NK-92 treated with Interleukin-12 subunit alpha and Interleukin-12 subunit beta, amount 100 ng/mL, for 24 hours (cell line): ENCODE results near the gene SRRM5.
"Not testable (repeated sequence)": the region's sequence is repeated elsewhere in the genome, so short reads cannot be mapped to it uniquely, and the experiment has no call there.

Experiments
- DNase-seq: peaks from one replicate; lab custom pipeline; 2025; lab: John Stamatoyannopoulos, UW

Gene SRRM5

DNA sequence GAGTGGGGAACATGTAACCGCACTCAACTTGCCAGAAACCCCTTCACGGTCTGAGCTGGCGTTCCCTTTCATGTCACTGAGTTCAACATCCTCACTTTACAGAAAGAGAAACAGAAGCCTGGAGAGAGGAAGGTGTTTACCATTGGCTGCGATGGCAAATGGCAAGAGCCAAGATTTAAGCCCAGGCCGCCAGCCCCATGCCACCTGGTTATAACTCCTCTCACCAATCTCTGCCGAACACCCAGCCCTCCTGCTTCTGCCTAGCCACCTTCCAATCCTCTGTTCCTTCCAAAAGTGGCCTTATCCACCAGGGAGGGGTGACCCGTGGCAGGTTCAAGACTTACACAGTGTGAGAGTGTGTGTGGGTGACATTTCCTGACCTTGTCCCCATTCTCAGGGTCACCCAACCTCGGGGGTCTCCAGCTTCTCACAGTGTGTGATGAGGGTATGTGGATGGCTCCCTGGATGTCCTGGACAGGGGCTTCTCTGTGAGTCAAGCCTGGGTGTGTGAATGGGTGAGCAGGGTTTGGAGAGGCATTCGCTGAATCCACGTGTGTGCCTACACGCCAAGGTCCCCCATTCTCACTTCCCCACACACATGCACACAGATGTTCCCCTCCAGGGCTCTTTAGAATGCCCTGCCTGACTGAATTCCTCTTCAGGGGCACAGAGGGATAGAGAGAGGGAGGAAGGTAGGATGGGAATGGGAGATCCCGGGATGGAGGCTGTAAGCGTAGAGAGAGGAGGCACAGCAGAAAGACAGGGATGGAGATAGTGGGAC lies 26.5 kb downstream of the SRRM5 start:
- DNase-seq: no peak

DNA sequence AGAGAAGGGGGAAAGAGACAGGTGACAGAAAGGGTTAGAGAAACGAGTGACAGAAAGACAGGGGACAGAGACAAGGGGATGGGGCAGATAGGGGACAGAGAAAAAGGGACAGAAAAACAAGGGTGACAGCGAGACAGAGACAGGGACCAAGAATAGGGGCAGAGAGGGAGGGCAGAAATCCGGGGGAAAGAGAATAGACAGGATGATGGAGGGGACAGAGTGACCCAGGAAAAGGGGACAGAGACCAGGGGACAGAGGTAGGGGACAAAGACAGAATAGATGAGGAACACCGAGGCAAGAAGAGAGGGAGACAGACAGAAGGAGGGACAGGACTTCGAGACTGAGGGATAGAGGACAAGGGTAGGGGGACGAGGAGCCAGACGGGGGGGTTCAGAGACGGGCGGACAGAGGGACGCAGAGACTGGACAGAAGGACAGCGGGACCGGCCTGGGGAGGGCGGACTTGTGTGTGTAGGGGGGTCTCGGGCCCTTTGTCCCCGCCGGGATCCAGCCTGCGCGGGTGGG lies 27.2 kb downstream of the SRRM5 start:
- DNase-seq: no peak

DNA sequence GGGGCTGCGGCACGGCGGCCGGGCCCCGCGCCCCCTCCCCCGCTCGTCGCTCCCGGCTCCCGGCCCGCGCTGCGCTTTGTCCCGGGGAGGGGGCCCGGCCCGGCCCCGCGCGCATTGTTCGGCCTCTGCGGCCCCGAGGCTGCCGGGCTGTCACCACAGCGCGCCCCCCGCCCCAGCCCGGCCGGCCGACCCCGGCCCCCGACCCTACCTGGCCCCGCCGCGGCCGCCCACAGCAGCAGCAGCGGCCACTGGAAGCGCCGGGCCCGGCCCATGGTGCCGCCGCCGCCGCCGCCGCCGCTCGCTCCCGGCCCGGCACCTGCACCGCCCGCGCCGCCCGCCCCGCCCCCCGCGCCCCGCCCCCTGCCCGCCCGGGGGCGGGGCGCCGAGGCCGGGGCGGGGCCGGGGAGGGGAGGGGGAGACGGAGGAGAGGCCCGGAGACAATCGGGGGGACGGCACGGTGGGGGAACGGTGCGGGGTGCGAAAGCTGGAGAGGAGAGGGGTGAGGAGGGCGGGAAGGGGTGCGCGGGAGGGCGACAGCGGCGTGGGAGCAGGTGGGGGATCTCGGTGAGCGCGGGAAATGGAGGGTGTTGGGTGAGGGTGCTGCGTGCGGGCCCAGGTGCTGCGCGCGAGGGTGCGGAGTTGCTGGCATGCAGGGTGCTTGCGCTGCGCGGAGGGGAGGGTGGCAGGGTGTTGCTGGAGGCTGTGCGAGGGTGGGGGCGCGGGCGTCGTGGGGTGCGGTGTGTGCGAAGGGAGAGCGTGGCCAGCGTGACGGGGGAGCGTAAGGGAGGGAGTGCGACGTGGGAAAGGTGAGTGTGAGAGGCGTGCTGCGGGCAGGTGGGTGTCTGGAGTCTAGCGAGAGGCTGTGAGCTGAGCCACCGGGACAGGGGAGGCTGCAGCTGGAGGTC lies 27.9 kb downstream of the SRRM5 start, which contains the start of gene CADM4:
Gene CADM4 (minus strand): TSS at position 332 of the 905 bp plus-strand sequence. CDS start 60 bp downstream, at position 272.
- no peak for DNase-seq

DNA sequence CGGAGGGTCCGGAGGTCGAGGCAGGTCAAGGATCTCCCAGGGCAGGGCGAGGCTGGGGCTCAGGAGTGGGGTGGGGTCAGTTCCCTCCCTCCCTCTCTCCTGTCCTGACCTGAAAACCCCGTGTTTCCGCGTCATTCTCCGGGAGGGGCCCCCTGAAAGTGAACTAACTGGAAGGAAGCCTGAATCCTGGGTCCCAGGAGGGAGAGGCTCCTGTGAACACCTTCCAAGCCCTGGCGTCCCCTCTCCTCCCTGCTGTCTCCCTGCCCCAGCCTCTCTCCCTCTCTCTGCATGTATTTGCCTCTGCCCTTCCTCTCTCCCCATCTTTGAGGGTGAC lies 28.5 kb downstream of the SRRM5 start:
- DNase-seq: no peak

DNA sequence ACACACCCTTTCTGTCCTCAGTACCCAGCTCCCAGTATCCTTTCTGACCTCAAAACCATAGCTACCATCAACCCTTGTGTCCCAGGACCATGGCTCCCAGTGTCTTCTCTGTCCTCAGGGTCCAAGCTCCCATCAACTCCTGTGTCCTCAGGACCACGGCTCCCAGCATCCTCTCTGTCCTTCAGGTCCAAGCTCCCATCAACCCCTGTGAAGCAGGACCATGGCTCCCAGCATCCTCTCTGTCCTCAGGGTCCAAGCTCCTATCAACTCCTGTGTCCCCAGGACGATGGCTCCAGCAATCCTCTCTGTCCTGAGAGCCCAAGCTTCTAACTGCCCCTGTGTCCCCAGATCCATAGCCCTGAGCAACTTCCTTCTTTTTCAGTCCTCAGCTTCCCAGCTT lies 29.4 kb downstream of the SRRM5 start:
- DNase-seq: no peak

DNA sequence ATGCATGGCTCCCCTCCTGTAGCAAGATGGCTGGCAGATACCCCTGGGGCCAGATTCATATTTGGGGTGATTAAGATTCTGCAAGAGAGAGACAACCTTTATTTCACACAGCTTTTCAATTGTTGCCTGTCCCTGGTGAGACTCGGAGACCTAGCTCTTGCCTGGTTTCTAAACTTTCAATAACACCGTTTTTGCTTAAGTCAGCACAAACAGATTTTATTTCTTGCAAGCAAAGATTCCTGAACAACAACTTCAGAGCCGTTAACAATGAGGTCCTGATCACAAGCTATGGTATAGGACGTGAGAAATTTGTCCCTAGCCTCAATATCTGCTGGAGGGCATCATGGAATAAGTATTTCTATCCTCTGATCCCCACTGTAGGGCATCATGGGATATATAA lies 30.6 kb downstream of the SRRM5 start:
- no peak for DNase-seq

DNA sequence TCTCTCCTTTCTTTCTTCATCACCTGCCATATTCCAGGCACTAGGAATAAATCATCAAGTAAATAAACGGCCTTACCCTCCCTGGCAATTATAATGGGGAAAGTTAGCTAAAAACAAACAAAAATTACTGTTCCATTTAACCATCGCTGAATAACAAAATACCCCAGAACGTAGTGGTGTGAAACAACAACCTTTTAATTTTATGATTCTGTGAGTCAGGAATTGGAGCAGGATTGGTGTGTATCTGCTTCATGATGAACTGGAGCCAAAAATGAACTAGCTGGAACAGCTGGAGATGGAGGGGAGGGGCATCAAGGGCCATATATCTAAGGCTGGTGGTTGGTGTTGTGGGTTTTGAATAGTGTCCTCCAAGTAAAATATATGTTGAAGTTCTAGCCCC lies 31.4 kb downstream of the SRRM5 start:
- no peak for DNase-seq

DNA sequence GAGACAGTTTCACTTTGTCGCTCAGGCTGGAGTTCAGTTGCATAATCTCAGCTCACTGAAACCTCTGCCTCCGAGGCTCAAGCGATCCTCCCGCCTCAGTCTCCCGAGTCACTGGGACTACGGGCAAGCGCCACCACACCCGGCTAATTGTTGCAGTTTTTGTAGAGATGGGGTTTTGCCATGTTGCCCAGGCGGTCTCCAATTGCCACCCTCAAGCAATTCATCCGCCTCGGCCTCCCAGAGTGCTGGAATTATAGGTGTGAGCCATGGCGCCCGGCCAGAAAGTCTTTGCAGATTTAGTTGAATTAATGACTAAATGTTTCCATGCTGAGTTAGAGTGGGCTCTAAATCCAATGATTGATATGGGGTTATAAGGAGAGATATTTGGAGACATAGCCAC lies 32.3 kb downstream of the SRRM5 start:
- no peak for DNase-seq

DNA sequence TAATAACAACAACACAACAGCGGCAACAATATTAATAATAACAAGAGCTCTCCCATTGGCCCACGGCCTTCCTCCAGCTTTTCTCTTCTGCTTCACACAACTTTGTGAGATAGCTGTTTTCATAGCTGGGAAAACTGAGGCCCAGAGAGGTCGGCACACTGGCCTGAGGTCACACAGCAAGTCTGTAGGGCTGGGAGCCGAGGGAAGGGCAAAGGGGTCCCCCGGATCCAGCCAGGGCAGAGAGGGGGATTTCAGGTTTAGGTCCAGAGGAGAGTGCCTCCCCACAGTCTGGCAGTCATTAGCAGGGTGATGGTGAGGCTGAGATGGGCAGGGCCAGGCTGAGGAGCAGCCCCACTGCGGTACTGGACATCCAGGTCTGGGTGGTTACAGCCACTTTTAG lies 36.7 kb downstream of the SRRM5 start:
- DNase-seq: no peak

DNA sequence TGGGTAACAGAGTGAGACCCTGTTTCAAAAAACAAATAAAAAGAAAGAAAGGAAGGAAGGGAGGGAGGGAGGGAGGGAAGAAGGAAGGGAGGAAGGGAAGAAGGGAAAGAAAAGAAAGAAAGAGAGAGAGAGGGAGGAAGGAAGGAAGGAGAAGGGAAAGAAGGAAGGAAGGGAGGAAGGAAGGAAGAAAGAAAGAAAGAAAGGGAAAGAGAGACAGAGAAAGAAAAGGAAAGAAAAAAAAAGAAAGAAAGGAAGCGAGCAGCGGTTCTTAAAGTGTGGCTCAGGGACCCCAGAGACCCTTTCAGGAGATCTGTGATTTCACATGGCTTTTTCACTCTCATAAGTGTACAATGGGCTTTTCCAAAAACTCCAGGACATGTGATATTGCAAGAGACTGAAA lies 37.6 kb downstream of the SRRM5 start:
- DNase-seq: no peak

DNA sequence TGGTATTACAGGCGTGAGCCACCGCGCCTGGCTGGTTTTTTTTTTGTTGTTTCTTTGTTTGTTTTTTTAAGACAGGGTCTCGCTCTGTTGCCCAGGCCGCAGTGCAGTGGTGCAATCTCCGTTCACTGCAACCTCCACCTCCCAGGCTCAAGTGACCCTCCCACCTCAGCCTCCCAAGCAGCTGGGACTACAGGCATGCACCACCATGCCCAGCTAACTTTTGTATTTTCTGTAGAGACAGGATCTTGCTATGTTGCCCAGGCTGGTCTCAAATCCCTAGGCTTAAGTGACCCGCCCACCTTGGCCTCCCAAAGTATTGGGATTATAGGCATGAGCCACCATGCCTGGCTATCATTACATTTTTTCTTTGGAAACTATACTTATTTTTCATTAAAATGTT lies 38.4 kb downstream of the SRRM5 start:
- DNase-seq: not testable (repeated sequence)

DNA sequence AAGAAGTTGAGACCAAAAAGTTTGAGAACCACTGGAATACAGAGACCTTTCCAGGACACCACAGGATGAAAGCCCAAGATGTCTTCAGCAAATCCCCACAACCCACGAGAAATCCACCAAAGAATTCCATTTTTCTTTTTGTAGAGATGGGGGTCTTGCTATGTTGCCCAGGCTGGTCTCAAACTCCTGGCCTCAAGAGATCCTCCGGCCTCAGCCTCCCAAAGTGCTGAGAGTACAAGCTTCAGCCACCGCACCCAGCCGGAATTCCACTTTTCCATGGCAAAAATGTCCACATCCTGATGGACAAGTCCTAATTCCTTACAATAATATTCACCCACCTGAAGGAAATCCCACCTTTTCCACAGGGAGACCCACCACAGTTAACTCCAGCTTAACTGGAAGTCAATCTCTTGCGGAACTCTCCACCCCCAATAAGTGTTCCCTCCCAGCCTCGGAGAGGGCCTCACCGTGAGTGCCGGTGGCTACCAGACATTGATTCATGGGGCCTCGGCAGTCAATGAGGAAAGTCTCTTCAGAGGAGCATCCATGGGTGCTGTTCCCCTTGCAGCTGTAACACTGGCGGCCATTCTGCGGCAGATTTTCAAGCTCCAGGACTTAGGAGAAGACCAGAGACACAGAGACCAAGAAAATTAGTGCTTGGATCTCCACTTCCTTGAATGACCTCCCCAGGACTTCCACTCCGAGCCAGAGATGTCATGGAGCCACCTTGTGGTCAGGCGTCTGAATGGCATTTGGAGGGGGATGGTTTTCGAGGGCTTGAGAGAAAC lies 40.1 kb downstream of the SRRM5 start:
- DNase-seq: peak; percentile 40

DNA sequence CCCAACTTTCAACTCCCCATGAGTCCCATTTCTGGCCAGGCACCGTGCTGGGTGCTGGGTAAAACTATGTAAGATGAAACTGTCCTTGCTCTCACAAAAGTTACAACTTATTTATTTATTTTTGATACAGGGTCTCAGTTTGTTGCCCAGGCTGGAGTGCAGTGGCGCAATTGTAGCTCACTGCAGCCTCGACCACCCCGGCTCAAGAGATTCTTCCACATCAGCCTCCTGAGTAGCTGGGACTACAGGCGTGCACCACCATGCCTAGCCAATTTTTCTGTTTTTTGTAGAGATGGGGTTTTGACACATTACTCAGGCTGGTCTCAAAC lies 40.6 kb downstream of the SRRM5 start:
- DNase-seq: no peak

DNA sequence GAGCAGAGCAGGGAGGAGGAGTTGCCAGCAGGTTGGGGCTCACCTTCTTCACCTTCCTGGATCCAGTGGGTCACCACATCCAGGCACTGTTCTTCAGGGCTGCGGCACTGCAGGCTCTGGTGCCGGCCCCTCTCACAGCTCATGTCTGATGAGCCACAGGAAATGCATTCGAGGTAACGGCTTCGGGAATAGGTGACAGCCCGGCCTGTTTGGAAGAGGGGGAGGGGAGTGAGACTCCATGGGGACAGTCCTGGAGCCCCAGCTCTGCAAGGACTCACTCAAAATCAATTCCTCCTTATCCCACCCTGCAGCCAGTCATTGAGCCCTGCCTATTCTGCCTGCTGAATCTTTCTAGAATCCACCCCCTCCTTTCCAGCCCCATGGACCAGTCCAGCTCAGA lies 44.5 kb downstream of the SRRM5 start:
- DNase-seq: no peak

DNA sequence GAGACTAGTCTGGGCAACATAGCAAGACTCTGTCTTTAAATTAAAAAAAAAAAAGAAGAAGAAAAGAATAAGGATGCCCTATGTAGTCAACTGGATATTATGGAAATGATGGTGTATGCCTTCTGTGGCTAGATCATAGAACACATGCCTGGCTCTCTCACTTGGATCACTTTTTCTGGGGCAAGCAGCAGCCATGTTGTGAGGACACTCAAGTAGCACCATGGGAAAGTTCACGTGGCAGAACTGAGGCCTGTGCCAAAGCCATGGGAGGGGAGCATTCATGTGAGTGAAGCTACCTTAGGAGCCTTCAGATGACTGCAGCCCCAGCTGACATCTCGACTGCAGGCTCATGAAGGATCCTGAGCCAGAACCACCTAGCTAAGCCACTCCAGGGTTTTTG lies 46.1 kb downstream of the SRRM5 start:
- DNase-seq: no peak

DNA sequence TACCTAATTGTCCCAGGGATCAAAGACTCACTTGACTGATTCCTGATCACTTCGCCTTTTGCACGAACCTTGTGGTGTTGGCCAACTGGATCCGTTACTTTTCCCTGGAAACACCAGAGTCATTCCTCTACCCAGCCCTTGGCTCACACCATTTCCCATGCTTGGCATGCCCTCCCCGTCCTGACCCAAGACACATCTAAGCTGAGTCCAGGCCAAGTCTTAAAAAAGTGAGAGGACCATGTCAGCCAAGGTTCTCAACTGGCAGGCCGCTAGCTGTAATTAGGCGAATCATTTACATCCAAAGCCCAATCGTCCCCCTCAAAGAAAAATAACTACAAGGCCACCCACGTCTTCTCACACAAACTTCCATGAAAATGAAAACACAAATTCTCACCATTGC lies 46.6 kb downstream of the SRRM5 start:
- no peak for DNase-seq

DNA sequence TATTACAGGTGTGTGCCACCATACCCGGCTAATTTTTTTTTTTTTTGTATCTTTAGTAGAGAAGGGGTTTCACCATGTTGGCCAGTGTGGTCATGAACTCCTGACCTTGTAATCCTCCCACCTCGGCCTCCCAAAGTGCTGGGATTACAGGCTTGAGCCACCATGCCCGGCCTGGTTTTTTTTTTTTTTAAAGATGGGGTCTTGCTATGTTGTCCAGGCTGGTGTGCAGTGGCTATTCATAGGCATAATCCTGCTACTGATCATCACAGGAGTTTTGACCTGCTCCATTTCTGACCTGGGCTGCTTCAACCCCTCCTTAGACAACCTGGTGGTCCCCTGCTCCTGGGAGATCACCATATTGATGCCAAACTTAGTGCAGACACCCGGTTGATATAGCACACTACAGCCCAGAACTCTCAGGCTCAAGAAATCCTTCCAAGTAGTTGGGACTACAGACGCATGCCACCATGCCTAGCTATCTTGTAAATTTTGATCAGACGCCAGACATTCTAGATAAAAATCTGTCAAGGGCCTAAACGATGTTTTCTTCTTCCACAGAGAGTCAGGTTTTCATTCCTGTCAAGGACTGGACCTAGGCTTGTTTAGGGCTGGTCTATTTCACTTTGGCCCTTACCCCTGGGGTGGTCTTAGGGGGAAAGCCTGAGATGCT lies 48.5 kb downstream of the SRRM5 start:
- no peak for DNase-seq

DNA sequence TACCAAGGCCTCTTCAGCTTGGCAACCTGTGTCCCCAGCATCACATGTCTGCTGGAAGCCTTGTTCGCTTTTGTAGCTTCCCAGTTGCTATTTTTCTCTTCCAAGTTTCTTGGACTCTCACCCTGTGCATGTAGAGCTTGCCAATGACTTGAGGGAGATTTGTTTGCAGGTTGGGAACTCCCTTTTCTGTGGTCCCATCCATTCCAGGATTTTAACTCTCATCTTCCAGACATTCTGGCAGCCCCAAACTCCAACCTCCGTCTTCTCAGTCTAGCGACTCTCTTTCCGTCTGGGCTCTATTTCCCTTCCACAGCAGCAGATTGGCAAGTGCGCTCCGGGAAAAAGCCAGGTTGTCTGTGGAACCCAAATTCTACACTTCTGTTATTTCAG lies 49.1 kb downstream of the SRRM5 start:
- no peak for DNase-seq

DNA sequence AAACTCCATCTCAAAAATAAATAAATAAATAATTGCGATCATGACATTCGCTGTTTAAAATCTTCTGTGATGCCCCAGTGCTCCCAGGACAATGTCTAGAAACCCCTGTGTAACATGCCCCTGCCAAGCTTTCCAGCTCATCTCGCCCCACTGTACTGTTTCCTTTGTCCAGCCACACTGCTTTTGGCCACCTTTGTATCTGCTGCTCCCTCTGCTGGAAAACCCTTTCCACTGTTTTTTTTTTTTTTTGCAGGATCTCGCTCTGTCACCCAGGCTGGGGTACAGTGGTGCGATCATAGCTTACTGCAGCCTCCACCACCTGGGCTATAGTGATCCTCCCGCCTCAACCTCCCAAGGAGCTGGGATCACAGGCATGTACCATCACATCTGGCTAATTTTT lies 50.6 kb downstream of the SRRM5 start:
- no peak for DNase-seq

DNA sequence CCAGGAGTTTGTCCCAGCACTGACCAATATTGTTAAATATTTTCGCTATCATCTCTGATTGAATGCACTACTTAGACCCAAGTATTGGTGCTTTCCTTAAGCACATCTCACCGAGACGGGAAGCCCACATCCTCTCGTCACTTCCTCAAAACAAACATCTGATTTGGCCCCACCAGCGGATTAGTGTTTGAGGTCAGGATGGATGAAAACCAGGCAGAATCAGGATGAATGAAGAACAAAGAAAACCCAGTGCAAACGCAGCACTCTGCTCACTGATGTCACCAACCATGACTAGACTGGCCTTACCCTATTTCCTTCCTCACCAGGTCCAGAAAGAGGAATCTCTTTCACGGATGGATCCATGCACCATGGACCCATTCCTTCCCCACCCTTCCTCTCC lies 52.1 kb downstream of the SRRM5 start:
- DNase-seq: no peak
